Stimulated activated effector memory CD8-positive, alpha-beta T cell treated with anti-CD3 and anti-CD28 coated beads, Interleukin-12 subunit alpha, Interleukin-12 subunit beta, amount 100 ng/mL, for 72 hours (primary cell): Measurements from ENCODE around the gene NUDCD3.

ENCODE experiments used
- ATAC-seq: fragments of 150-1000 bp; cut with Tn5 transposase; 2 replicates; pipeline ENCODE4 v1.10.0; 2021
- DNase-seq, 2 donors: peaks; one replicate each; pipeline ENCODE4 v3.0.0; 2021 to 2022; ENCODE audit warnings: low spot score in 2 of 2
- H3K27ac Mint-ChIP-seq: one replicate; pipeline ENCODE4 v1.8.0; 2022; ENCODE audit warnings: mild to moderate bottlenecking, mixed read lengths
- H3K36me3 Mint-ChIP-seq: one replicate; pipeline ENCODE4 v1.8.0; 2022; ENCODE audit warnings: mild to moderate bottlenecking, mixed read lengths
- H3K4me1 Mint-ChIP-seq: one replicate; pipeline ENCODE4 v1.8.0; 2022; ENCODE audit warnings: mixed read lengths
- H3K4me3 Mint-ChIP-seq: one replicate; pipeline ENCODE4 v1.8.0; 2022; ENCODE audit warnings: mild to moderate bottlenecking, mixed read lengths
- H3K9me3 Mint-ChIP-seq: one replicate; pipeline ENCODE4 v1.8.0; 2022; ENCODE audit warnings: mixed read lengths

NUDCD3 gene

DNA sequence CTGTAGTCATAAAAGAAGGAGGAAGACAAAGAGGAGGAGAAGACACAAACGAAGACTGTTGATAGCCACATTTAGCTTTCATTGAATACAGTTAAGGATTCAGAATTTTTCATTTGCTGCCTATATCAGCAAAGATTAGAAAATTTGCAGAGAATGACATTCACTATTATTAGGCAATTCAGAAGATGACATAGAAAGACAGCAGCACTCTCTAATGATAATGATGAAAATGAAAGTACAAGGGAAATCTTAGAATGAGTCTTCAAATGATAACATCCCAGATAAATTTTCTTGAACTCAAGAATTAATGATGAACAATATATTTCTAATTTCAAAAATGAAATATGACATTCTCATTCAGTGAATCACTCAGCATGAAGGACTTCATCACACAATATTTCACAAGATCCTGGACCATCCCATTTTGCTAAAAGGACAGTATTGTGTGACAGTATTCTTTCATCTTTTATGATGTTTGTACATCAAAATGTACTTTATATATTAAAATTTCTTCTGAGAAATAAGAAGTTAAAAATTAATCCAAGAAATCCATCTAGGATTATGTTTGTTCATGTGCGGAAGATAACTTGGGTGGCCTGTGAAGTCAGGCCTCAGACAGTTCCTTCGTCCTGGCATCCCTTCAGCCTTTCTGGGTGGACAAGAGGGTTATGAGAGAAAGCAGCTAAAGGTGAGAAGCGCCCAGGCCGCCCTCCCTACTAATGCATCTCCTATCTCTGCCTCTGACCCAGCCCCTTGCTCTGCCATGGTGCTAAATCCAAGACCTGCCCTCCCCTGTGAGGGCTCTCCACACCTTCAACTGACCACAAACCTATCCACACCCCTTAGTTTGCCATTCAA is 117.7 kb downstream of the NUDCD3 start:
- Mint-ChIP-seq H3K4me1 (peaks cover 21% of the 10 kb centered on the region), H3K27ac (no peak overlapping the region), H3K9me3 (peaks cover 6% of the 10 kb centered on the region)

GRCh38 chr7:44368885-44369284 is 121.6 kb downstream of the NUDCD3 start:
- H3K4me1 Mint-ChIP-seq = peaks cover 5% of the 10 kb centered on the region

More for the DNA sequence above, 117.7 kb downstream of the NUDCD3 start:
- no peak for ATAC-seq
- H3K4me3 Mint-ChIP-seq = no peak overlapping the region
- no peak for DNase-seq
- H3K36me3 Mint-ChIP-seq = peaks cover 12% of the 10 kb centered on the region

GRCh38 chr7:44368455-44368854 is 122.0 kb downstream of the NUDCD3 start:
- H3K4me3 Mint-ChIP-seq = no peak overlapping the region
- H3K27ac Mint-ChIP-seq = no peak overlapping the region
- peaks cover 4% of the 10 kb centered on the region for H3K4me1 Mint-ChIP-seq
- no peak for ATAC-seq
- no peaks in the 10 kb centered on the region for H3K36me3 Mint-ChIP-seq
- DNase-seq = no peak
- H3K9me3 Mint-ChIP-seq = peaks cover 6% of the 10 kb centered on the region

More at GRCh38 chr7:44368885-44369284, 121.6 kb downstream of the NUDCD3 start:
- H3K9me3 Mint-ChIP-seq = peaks cover 6% of the 10 kb centered on the region
- H3K36me3 Mint-ChIP-seq = no peaks in the 10 kb centered on the region
- H3K4me3 Mint-ChIP-seq = no peak overlapping the region
- ATAC-seq = no peak
- DNase-seq = no peak
- no peak overlapping the region for H3K27ac Mint-ChIP-seq

DNA sequence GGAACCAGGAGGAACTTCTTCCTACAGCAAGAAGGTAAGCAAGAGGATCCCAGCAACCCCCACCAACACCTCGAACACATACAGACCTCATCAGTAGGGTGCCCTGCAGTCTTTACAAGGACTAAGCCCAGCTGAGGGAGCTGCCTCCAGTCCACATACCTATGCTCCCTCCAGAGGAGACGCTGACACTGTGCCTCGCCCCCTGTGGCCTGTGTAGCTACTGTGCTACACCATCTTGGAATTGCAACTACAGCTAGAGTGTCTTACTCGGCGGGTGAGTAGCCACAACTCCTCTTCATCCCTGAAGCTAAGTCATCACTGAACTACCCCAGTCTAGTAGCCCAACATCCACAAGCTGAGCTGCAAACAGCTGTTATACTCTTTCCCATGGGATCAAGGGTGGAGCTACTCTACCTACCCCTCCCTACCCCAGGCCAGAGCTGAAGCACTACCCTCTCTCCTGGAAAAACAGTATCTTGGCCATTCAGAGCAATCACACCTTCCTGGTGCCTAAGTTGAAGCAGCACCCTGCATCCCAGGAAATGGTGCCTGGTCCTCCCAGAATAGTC is 122.9 kb downstream of the NUDCD3 start:
- Mint-ChIP-seq H3K4me1 (no peaks in the 10 kb centered on the region), H3K9me3 (peaks cover 6% of the 10 kb centered on the region), H3K36me3 (no peaks in the 10 kb centered on the region)

GRCh38 chr7:44366986-44367385 is 123.5 kb downstream of the NUDCD3 start:
- Mint-ChIP-seq H3K4me3 (no peak overlapping the region), H3K27ac (no peak overlapping the region), H3K36me3 (no peaks in the 10 kb centered on the region), H3K9me3 (peaks cover 6% of the 10 kb centered on the region), H3K4me1 (no peaks in the 10 kb centered on the region)
- no peak for DNase-seq
- ATAC-seq = no peak

More for the DNA sequence above, 122.9 kb downstream of the NUDCD3 start:
- Mint-ChIP-seq H3K4me3 (no peak overlapping the region), H3K27ac (no peak overlapping the region)
- ATAC-seq (no peak), DNase-seq (no peak)

- DNase-seq = no peak
- Mint-ChIP-seq H3K27ac (no peak overlapping the region), H3K4me1 (no peaks in the 10 kb centered on the region), H3K4me3 (no peak overlapping the region), H3K9me3 (no peaks in the 10 kb centered on the region), H3K36me3 (no peaks in the 10 kb centered on the region)
- no peak for ATAC-seq
Measured at GRCh38 chr7:44353668-44354067, 136.8 kb downstream of the NUDCD3 start.

- no peaks in the 10 kb centered on the region for H3K4me1 Mint-ChIP-seq
- ATAC-seq = no peak
- DNase-seq = no peak
Measured at GRCh38 chr7:44348851-44349781, 141.3 kb downstream of the NUDCD3 start.

GRCh38 chr7:44348300-44348699 is 142.2 kb downstream of the NUDCD3 start:
- ATAC-seq (peak; percentile 62), DNase-seq (no peak)
- Mint-ChIP-seq H3K27ac (no peak overlapping the region), H3K4me1 (no peaks in the 10 kb centered on the region), H3K9me3 (no peaks in the 10 kb centered on the region), H3K36me3 (no peaks in the 10 kb centered on the region), H3K4me3 (no peak overlapping the region)

More at GRCh38 chr7:44348851-44349781, 141.3 kb downstream of the NUDCD3 start:
- no peak overlapping the region for H3K4me3 Mint-ChIP-seq
- no peaks in the 10 kb centered on the region for H3K9me3 Mint-ChIP-seq
- H3K27ac Mint-ChIP-seq = no peak overlapping the region
- no peaks in the 10 kb centered on the region for H3K36me3 Mint-ChIP-seq

DNA sequence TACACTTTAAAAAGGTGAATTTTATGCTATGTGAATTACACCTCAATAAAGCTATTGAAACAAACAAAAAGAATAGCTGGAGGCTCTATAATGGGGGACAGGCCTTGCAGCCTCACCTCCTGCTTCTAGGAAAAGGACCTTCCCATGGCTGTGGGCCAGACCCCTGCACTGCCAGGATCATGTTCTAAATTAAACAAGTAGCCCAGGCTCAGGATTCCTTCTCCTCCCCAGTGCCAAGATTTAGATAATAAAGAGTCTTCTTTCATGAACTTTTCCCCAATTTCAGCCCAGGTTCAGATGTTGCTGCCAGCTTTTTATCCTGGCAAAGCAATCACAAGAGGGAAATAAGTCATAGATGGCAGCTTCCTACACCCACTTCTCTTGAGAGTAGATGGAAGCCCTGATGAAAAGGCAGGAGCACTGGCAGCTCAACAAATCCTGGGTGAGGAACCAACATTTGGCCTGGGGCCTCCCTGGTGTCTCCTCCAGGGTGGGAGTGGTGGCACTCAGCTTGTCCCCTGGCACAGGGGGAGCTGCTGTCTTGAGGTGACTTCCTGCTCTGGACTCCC is 142.8 kb downstream of the NUDCD3 start:
- Mint-ChIP-seq H3K4me1 (no peaks in the 10 kb centered on the region), H3K4me3 (no peak overlapping the region), H3K36me3 (no peaks in the 10 kb centered on the region), H3K27ac (no peak overlapping the region), H3K9me3 (no peaks in the 10 kb centered on the region)
- ATAC-seq = no peak
- no peak for DNase-seq

- H3K36me3 Mint-ChIP-seq = no peaks in the 10 kb centered on the region
- DNase-seq (no peak), ATAC-seq (no peak)
- H3K4me1 Mint-ChIP-seq = no peaks in the 10 kb centered on the region
- H3K4me3 Mint-ChIP-seq = no peak overlapping the region
- no peaks in the 10 kb centered on the region for H3K9me3 Mint-ChIP-seq
- H3K27ac Mint-ChIP-seq = no peak overlapping the region
Measured at GRCh38 chr7:44346063-44346462, 144.4 kb downstream of the NUDCD3 start.

GRCh38 chr7:44341401-44341800 is 149.1 kb downstream of the NUDCD3 start:
- no peak for DNase-seq
- ATAC-seq = no peak
- Mint-ChIP-seq H3K9me3 (peaks cover 9% of the 10 kb centered on the region), H3K4me3 (no peak overlapping the region), H3K4me1 (no peaks in the 10 kb centered on the region), H3K36me3 (no peaks in the 10 kb centered on the region), H3K27ac (no peak overlapping the region)

DNA sequence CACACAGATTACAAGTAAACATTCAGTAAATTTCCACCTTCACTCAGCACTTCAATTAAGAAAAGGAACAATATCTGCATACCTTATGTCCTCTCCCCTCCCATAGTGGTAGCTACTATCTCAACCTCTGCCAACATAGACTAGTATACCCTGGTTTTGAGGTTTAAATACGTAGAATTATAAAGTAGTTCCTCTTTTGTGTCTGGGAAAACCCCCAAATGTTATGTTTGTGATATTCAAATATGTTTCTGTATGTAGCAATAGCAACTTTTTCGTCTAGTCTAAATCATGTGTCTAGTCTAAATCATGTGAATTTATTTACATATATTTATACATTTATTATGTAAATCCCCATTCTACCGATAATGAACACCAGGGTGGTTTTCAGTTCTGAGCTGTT is 151.9 kb downstream of the NUDCD3 start:
- DNase-seq (no peak), ATAC-seq (no peak)
- H3K4me1 Mint-ChIP-seq = no peaks in the 10 kb centered on the region
- H3K9me3 Mint-ChIP-seq = peaks cover 13% of the 10 kb centered on the region
- no peak overlapping the region for H3K27ac Mint-ChIP-seq
- H3K36me3 Mint-ChIP-seq = no peaks in the 10 kb centered on the region
- no peak overlapping the region for H3K4me3 Mint-ChIP-seq

DNA sequence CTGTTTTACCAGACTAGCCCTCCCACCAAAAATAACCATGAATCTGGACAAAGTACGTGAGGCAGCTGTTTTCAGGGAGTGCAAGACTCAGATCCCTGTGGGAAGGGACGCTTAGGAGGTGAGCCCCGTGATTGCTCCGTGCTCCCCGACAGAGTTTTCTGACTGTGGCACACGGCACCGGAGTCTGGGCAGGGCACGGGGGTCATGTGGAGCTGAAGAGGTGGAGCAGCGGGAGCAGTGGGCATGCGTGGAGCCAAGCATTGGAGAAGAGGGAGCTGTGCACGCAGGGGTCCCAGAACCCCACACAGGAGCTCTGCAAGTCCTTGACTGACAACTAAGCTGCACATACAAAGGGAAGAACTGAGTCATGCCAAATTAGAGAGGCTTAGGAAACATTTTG is 154.0 kb downstream of the NUDCD3 start:
- no peak for ATAC-seq
- H3K9me3 Mint-ChIP-seq = peaks cover 13% of the 10 kb centered on the region
- no peak for DNase-seq
- H3K36me3 Mint-ChIP-seq = no peaks in the 10 kb centered on the region
- H3K4me1 Mint-ChIP-seq = no peaks in the 10 kb centered on the region
- no peak overlapping the region for H3K27ac Mint-ChIP-seq
- no peak overlapping the region for H3K4me3 Mint-ChIP-seq

GRCh38 chr7:44335184-44335583 is 155.3 kb downstream of the NUDCD3 start:
- H3K4me1 Mint-ChIP-seq = no peaks in the 10 kb centered on the region
- no peak overlapping the region for H3K27ac Mint-ChIP-seq
- no peak overlapping the region for H3K4me3 Mint-ChIP-seq
- DNase-seq (no peak), ATAC-seq (no peak)
- peaks cover 13% of the 10 kb centered on the region for H3K9me3 Mint-ChIP-seq
- H3K36me3 Mint-ChIP-seq = no peaks in the 10 kb centered on the region

DNA sequence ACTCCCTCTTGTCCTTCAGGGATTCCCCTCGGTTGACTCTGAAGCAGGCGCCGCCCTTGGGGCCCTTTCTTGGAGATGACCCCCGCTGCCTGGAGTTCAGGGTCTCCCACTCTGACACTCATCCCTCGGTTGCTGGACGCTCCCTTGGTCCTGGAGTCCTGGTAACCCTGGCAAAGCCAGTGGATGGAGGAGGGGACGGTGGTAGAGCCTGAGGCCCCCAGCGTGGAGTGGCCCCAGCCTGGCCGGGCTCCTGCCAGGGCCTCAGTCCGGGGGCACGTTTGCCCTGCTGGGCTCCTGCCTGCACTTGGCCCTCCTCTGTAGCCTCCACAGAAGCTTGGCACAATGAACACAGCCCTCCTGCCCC is 155.7 kb downstream of the NUDCD3 start:
- DNase-seq (no peak), ATAC-seq (no peak)

More for the DNA sequence above, 155.7 kb downstream of the NUDCD3 start:
- Mint-ChIP-seq H3K4me3 (no peak overlapping the region), H3K27ac (no peak overlapping the region), H3K9me3 (peaks cover 13% of the 10 kb centered on the region), H3K36me3 (no peaks in the 10 kb centered on the region), H3K4me1 (no peaks in the 10 kb centered on the region)
